ENCODE results near the gene IFIT3. TPM values are rescaled to one million over a fixed set of nuclear protein-coding genes. Genes with fewer than 3 reads are reported as not detected.

The IFIT3 gene
- total RNA-seq, 1 donor from 2014 or later: not detected

DNA sequence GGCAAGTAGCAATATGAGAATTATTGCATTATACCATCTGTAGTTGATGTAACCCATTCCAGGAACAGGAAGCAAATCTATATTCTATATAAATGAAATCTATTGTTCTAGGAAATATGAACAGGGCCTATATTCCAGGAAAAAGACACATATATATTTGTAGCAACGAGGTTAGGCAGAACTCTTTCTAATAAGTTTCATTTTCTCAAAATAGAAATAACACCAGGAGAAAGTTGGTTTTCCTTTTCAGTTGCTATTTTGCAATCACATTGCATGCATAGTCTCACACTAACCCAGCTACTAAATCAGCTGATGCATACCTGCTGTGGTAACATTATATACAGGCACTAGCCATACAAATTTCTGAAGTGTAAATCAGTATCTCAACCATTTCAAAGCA is 32.2 kb upstream of the IFIT3 start:
- no peaks in the 10 kb centered on the region for H3K27me3 Mint-ChIP-seq
- H3K36me3 Mint-ChIP-seq (ENCODE audit: insufficient read depth): no peaks in the 10 kb centered on the region
- no peak for DNase-seq (ENCODE audit: low spot score, unreplicated experiment)

DNA sequence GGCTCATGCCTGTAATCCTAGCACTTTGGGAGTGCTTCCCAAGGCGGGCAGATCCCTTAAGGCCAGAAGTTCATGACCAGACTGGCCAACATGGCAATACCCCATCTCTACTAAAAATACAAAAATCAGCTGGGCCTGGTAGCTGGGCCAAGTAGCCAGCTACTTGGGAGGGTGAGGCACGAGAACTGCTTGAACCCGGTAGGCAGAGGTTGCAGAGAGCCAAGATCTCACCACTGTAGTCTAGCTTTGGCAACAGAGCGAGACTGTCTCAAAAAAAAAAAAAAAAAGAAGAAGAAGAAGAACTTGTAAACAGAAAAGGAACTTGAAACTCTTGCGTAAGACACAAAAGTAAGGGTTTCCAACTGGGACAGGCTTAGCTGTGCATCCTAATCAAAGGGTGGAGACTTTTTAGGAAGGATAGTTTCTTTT is 31.6 kb upstream of the IFIT3 start:
- Mint-ChIP-seq H3K27me3 (no peaks in the 10 kb centered on the region), H3K9me3 (ENCODE audit: low read depth) (peaks cover 4% of the 10 kb centered on the region), H3K27ac (no peak overlapping the region), H3K36me3 (ENCODE audit: insufficient read depth) (no peaks in the 10 kb centered on the region), H3K4me3 (ENCODE audit: low read depth) (no peak overlapping the region), H3K4me1 (ENCODE audit: low read depth) (no peaks in the 10 kb centered on the region)
- no peak for DNase-seq (ENCODE audit: low spot score, unreplicated experiment)
- TF ChIP-seq, protein P1, sequence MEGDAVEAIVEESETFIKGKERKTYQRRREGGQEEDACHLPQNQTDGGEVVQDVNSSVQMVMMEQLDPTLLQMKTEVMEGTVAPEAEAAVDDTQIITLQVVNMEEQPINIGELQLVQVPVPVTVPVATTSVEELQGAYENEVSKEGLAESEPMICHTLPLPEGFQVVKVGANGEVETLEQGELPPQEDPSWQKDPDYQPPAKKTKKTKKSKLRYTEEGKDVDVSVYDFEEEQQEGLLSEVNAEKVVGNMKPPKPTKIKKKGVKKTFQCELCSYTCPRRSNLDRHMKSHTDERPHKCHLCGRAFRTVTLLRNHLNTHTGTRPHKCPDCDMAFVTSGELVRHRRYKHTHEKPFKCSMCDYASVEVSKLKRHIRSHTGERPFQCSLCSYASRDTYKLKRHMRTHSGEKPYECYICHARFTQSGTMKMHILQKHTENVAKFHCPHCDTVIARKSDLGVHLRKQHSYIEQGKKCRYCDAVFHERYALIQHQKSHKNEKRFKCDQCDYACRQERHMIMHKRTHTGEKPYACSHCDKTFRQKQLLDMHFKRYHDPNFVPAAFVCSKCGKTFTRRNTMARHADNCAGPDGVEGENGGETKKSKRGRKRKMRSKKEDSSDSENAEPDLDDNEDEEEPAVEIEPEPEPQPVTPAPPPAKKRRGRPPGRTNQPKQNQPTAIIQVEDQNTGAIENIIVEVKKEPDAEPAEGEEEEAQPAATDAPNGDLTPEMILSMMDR (IDR thresholded peaks at IDR 0.05; ENCODE audit: unreplicated experiment): no peak

More for the DNA sequence above, 32.2 kb upstream of the IFIT3 start:
- TF ChIP-seq, protein P1 (IDR thresholded peaks at IDR 0.05; ENCODE audit: unreplicated experiment): no peak
- Mint-ChIP-seq H3K4me3 (ENCODE audit: low read depth) (no peak overlapping the region), H3K4me1 (ENCODE audit: low read depth) (no peaks in the 10 kb centered on the region), H3K27ac (no peak overlapping the region), H3K9me3 (ENCODE audit: low read depth) (peaks cover 4% of the 10 kb centered on the region)

DNA sequence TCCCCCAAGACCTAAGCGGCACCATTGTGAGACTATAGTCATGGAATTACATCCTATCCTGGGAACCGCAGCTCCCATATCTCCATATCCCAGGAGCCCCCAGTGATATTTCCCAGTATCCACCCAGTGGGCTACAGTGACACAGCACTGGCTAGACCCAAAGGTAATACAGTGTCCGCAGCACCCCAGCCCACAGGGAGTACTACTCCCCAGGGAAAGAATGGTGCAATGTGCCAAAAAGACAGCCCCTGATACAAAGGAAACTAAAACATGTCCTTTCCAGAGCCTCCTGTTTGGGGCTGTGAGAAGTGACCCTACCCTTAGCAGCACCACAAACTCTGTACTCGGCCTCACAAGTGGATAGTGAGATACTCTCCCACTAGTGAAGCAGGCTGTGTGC is 30.4 kb upstream of the IFIT3 start:
- no peak for DNase-seq (ENCODE audit: low spot score, unreplicated experiment)
- TF ChIP-seq, protein P1 (IDR thresholded peaks at IDR 0.05; ENCODE audit: unreplicated experiment): no peak
- Mint-ChIP-seq H3K36me3 (ENCODE audit: insufficient read depth) (no peaks in the 10 kb centered on the region), H3K9me3 (ENCODE audit: low read depth) (peaks cover 4% of the 10 kb centered on the region), H3K4me1 (ENCODE audit: low read depth) (peaks cover 2% of the 10 kb centered on the region), H3K27me3 (no peaks in the 10 kb centered on the region), H3K27ac (no peak overlapping the region), H3K4me3 (ENCODE audit: low read depth) (no peak overlapping the region)

DNA sequence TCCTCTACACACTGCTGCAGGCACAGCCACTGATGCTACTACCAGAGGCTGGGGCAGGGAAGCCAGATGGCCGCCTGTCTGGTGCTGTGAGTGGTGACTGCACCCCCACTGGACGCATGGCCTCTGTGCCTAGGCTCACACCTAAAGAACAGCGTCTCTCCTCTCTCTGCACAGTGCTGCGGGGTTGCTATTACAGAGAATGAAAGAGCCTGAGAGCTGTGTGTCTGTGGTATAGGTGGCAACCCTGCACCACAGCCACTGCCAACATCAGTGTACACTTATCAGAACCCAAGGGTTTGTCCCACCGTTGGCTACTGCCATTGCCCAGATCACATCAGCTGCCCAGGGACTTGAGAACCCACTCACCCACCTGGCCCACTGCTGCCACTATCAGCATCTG is 30.0 kb upstream of the IFIT3 start:
- TF ChIP-seq, protein P1 (IDR thresholded peaks at IDR 0.05; ENCODE audit: unreplicated experiment): no peak
- DNase-seq (ENCODE audit: low spot score, unreplicated experiment): no peak
- H3K36me3 Mint-ChIP-seq (ENCODE audit: insufficient read depth): no peaks in the 10 kb centered on the region
- H3K4me1 Mint-ChIP-seq (ENCODE audit: low read depth): peaks cover 2% of the 10 kb centered on the region
- no peaks in the 10 kb centered on the region for H3K27me3 Mint-ChIP-seq
- H3K4me3 Mint-ChIP-seq (ENCODE audit: low read depth): no peak overlapping the region
- peaks cover 4% of the 10 kb centered on the region for H3K9me3 Mint-ChIP-seq (ENCODE audit: low read depth)
- H3K27ac Mint-ChIP-seq: no peak overlapping the region

DNA sequence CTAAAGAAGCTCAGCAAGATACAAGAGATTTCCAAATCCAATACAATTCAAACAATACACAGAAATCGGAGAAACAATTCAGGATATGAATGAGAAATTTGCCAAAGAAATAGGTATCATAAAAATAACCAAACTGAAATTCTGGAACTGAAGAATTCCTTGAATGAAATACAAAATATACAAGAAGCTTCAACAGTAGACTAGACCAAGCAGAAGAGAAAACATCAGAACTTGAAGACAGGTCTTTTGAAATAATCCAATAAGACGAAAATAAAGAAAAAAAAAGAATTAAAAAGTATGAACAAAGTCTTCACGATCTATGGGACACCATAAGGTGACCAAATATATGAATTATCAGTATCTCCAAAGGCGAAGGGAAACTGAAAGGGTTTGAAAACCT is 28.8 kb upstream of the IFIT3 start:
- TF ChIP-seq, protein P1 (IDR thresholded peaks at IDR 0.05; ENCODE audit: unreplicated experiment): no peak
- DNase-seq (ENCODE audit: low spot score, unreplicated experiment): no peak
- H3K36me3 Mint-ChIP-seq (ENCODE audit: insufficient read depth): no peaks in the 10 kb centered on the region
- H3K4me3 Mint-ChIP-seq (ENCODE audit: low read depth): no peak overlapping the region
- H3K9me3 Mint-ChIP-seq (ENCODE audit: low read depth): peaks cover 4% of the 10 kb centered on the region
- H3K27ac Mint-ChIP-seq: no peak overlapping the region
- H3K4me1 Mint-ChIP-seq (ENCODE audit: low read depth): peaks cover 2% of the 10 kb centered on the region
- peaks cover 7% of the 10 kb centered on the region for H3K27me3 Mint-ChIP-seq
